Thoracic aorta (tissue), 2 donors: ENCODE results near the gene TWSG1. TPM values are rescaled to one million over a fixed set of nuclear protein-coding genes. Genes with fewer than 3 reads are reported as not detected.
A peak's percentile ranks its signal among the peaks of the same experiment; 100 is the strongest.

ENCODE experiments used
- ATAC-seq: fragments of 150-250 bp; one replicate; pipeline ENCODE4 v1.8.0; 2017; ENCODE audit warnings: low read depth; ENCODE audit not compliant: insufficient number of reproducible peaks, low FRiP score
- DNase-seq: peaks from one replicate; pipeline ENCODE4 v3.0.0-alpha.2; 2020; ENCODE audit warnings: low spot score
- H3K27ac ChIP-seq, 2 donors: fragments of 200-600 bp; sonication (generic); 1 replicate in 1 of 2; 2 replicates in 1 of 2; pipeline ENCODE4 v1.5.1; 2016; ENCODE audit warnings: mild to moderate bottlenecking in 2 of 2, moderate library complexity in 2 of 2
- H3K27me3 ChIP-seq: fragments of 200-600 bp; sonication (generic); replicated peaks from 2 replicates; pipeline ENCODE4 v1.6.0; 2016; ENCODE audit warnings: mild to moderate bottlenecking; ENCODE audit not compliant: insufficient read depth
- H3K36me3 ChIP-seq: fragments of 200-600 bp; sonication (generic); one replicate; pipeline ENCODE4 v1.5.1; 2016
- H3K4me1 ChIP-seq, 2 donors: fragments of 200-600 bp; sonication (generic); 1 replicate in 1 of 2; 2 replicates in 1 of 2; pipeline versions ENCODE4 v1.5.1 to v1.6.0; 2016; ENCODE audit warnings: low read depth in 2 of 2, mild to moderate bottlenecking in 1 of 2; ENCODE audit not compliant: control insufficient read depth in 1 of 2
- H3K4me3 ChIP-seq: fragments of 200-600 bp; sonication (generic); 2 replicates; pipeline ENCODE4 v1.5.1; 2016; ENCODE audit warnings: mild to moderate bottlenecking
- H3K9me3 ChIP-seq: fragments of 200-600 bp; sonication (generic); 2 replicates; pipeline ENCODE4 v1.5.1; 2016
- CTCF ChIP-seq: fragments of 200-600 bp; sonication (generic); IDR thresholded peaks from one replicate; pipeline ENCODE4 v1.5.1; 2019; ENCODE audit warnings: antibody characterized with exemption
- total RNA-seq, 2 donors: library from RNA; depleted of rRNA; stranded (reverse); fragments of >200 nt; gene quantifications; one replicate each; pipeline versions ENCODE4 v1.1.0 to v1.2.3, GENCODE V29; 2016

TWSG1 gene
- total RNA-seq, 2 donors from 2014 or later: 107 to 130 TPM

GRCh38 chr18:9343577-9343976 is 9.0 kb downstream of the TWSG1 start:
- Histone ChIP-seq H3K4me1 (peaks cover 5 to 19% of the 10 kb centered on the region in 2 donors), H3K27me3 (no peaks in the 10 kb centered on the region), H3K36me3 (peaks cover 18% of the 10 kb centered on the region), H3K9me3 (no peaks in the 10 kb centered on the region), H3K4me3 (no peak overlapping the region), H3K27ac (no peak overlapping the region)
- no peak for TF ChIP-seq CTCF
- no peak for DNase-seq
- no peak for ATAC-seq

DNA sequence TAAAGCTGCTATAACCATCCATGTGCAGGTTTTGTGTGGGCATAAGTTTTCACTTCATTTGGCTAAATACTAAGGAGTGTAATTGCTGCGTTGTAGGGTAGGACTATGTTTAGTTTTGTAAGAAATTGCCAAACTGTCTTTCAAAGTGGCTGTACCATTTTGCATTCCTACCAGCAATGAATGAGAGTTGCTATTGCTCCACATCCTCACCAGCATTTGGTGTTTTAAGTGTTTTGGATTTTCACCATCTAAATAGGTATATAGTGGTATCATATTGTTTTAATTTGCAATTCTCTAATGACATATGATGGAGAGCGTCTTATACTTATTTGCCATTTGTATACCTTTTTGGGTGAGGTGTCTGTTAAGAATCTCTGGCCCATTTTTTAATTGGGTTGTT is 12.2 kb downstream of the TWSG1 start:
- no peak for ATAC-seq
- no peaks in the 10 kb centered on the region for H3K9me3 ChIP-seq

DNA sequence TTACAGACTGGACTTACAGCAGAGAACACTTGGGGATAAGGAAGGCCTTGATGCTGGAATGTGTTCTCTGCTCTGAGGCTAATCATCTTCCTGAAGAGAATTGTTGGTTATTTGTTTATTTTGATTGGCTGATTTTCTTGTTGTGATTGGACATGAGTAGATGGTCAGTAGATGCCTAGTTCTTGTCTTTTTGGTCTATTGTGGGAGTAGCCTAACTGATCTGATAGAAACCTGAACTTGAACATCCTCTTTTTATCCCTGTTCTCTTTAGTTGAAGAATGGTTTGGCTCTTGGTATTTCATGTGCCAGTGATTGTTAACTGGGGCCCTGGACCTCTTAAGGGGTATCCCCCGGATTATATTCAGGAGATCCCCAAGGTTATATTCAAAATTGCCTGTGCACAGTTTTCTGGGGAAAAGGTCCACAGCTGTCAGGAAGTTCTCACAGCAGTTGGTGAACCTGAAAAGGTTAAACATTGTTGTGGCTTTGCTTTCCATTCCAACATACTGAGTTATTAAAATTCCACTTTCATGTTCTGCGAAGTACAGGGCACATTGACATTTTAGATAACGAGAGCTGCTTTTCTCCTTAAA is 13.6 kb downstream of the TWSG1 start:
- H3K4me1 ChIP-seq: peaks cover 10 to 44% of the 10 kb centered on the region in 2 donors
- H3K4me3 ChIP-seq: peak overlapping the region; percentile 34
- H3K27ac ChIP-seq: peak overlapping the region; percentile 42 to 48
- no peaks in the 10 kb centered on the region for H3K9me3 ChIP-seq
- ATAC-seq: no peak
- H3K36me3 ChIP-seq: peaks cover 4% of the 10 kb centered on the region
- H3K27me3 ChIP-seq: no peaks in the 10 kb centered on the region
- DNase-seq: no peak
- TF ChIP-seq CTCF: no peak

More for the DNA sequence above, 12.2 kb downstream of the TWSG1 start:
- Histone ChIP-seq H3K4me1 (peaks cover 10 to 35% of the 10 kb centered on the region in 2 donors), H3K27me3 (no peaks in the 10 kb centered on the region), H3K36me3 (peaks cover 4% of the 10 kb centered on the region), H3K4me3 (no peak overlapping the region), H3K27ac (no peak overlapping the region)
- TF ChIP-seq CTCF: no peak
- DNase-seq: no peak

GRCh38 chr18:9348766-9349165 is 14.2 kb downstream of the TWSG1 start:
- H3K27ac ChIP-seq: peak overlapping the region; percentile 42 to 48
- no peaks in the 10 kb centered on the region for H3K9me3 ChIP-seq
- H3K36me3 ChIP-seq: peaks cover 4% of the 10 kb centered on the region
- no peak for TF ChIP-seq CTCF
- DNase-seq: no peak
- no peaks in the 10 kb centered on the region for H3K27me3 ChIP-seq
- peak overlapping the region; percentile 34 for H3K4me3 ChIP-seq
- no peak for ATAC-seq
- H3K4me1 ChIP-seq: peaks cover 13 to 49% of the 10 kb centered on the region in 2 donors

GRCh38 chr18:9353596-9353995 is 19.0 kb downstream of the TWSG1 start:
- Histone ChIP-seq H3K36me3 (no peaks in the 10 kb centered on the region), H3K27ac (peak overlapping the region; percentile 38 to 83), H3K4me3 (no peak overlapping the region), H3K27me3 (no peaks in the 10 kb centered on the region), H3K4me1 (peaks cover 20 to 76% of the 10 kb centered on the region in 2 donors), H3K9me3 (no peaks in the 10 kb centered on the region)
- TF ChIP-seq CTCF: no peak
- DNase-seq (no peak), ATAC-seq (no peak)
